GM23248 (cell line): ENCODE results near the gene COL11A2. TPM values are rescaled to one million over a fixed set of nuclear protein-coding genes. Genes with fewer than 3 reads are reported as not detected.

ENCODE experiments used
- DNase-seq: peaks from one replicate; pipeline ENCODE4 v3.0.0-alpha.2; 2015
- H2AFZ ChIP-seq: fragments of 200-600 bp; sonication (generic); 2 replicates; pipeline ENCODE4 v1.6.1; 2016; ENCODE audit warnings: antibody characterized with exemption
- H3F3A ChIP-seq: fragments of 200-600 bp; sonication (generic); 2 replicates; pipeline ENCODE4 v1.6.1; 2016; ENCODE audit warnings: mild to moderate bottlenecking, antibody characterized with exemption, mixed run types; ENCODE audit not compliant: insufficient read depth
- H3K27ac ChIP-seq: fragments of 200-600 bp; sonication (generic); 2 replicates; pipeline ENCODE4 v1.5.1; 2016; ENCODE audit warnings: mild to moderate bottlenecking
- H3K27me3 ChIP-seq: fragments of 200-600 bp; sonication (generic); replicated peaks from 2 replicates; pipeline ENCODE4 v1.6.1; 2016; ENCODE audit warnings: mild to moderate bottlenecking; ENCODE audit not compliant: insufficient read depth
- H3K36me3 ChIP-seq: fragments of 200-600 bp; sonication (generic); 2 replicates; pipeline ENCODE4 v1.6.1; 2016; ENCODE audit warnings: low read depth, mild to moderate bottlenecking
- H3K4me1 ChIP-seq: fragments of 200-600 bp; sonication (generic); 2 replicates; pipeline ENCODE4 v1.6.1; 2016; ENCODE audit warnings: mild to moderate bottlenecking; ENCODE audit not compliant: insufficient read depth
- H3K4me2 ChIP-seq: fragments of 200-600 bp; sonication (generic); one replicate; pipeline ENCODE4 v1.6.1; 2016; ENCODE audit warnings: mild to moderate bottlenecking; ENCODE audit not compliant: unreplicated experiment
- H3K4me3 ChIP-seq: fragments of 200-600 bp; sonication (generic); 2 replicates; pipeline ENCODE4 v1.5.1; 2016; ENCODE audit warnings: mild to moderate bottlenecking
- H3K79me2 ChIP-seq: fragments of 200-600 bp; sonication (generic); 2 replicates; pipeline ENCODE4 v1.6.1; 2016; ENCODE audit warnings: mild to moderate bottlenecking; ENCODE audit not compliant: insufficient read depth
- H3K9ac ChIP-seq: fragments of 200-600 bp; sonication (generic); 2 replicates; pipeline ENCODE4 v1.6.1; 2016; ENCODE audit warnings: mild to moderate bottlenecking
- H3K9me2 ChIP-seq: fragments of 200-600 bp; sonication (generic); 2 replicates; pipeline ENCODE4 v1.6.1; 2016; ENCODE audit warnings: mixed run types, mild to moderate bottlenecking, moderate library complexity; ENCODE audit not compliant: insufficient read depth
- H3K9me3 ChIP-seq: fragments of 200-600 bp; sonication (generic); one replicate; pipeline ENCODE4 v1.6.1; 2017; ENCODE audit warnings: low read depth
- H4K20me1 ChIP-seq: fragments of 200-600 bp; sonication (generic); 2 replicates; pipeline ENCODE4 v1.6.0; 2016; ENCODE audit not compliant: insufficient read depth
- EZH2 ChIP-seq: fragments of 200-600 bp; sonication (generic); IDR thresholded peaks from 2 replicates; pipeline ENCODE4 v1.6.1; 2018; ENCODE audit warnings: antibody characterized with exemption, mild to moderate bottlenecking; ENCODE audit not compliant: insufficient read depth, poor library complexity, severe bottlenecking
- EZH2phosphoT487 ChIP-seq: fragments of 200-600 bp; sonication (generic); IDR thresholded peaks from 2 replicates; pipeline ENCODE4 v1.6.1; 2018; ENCODE audit warnings: antibody characterized with exemption, moderate library complexity, mild to moderate bottlenecking, low read depth; ENCODE audit not compliant: insufficient read depth
- WGBS, 2 experiments: methylation state at CpG; one replicate each; pipeline ENCODE4 v1.1.6; 2015 to 2017; ENCODE audit warnings: low lambda C conversion rate in 2 of 2, low coverage in 1 of 2; ENCODE audit errors: missing lambda C conversion rate in 2 of 2; 5-methylcytosine and 5-hydroxymethylcytosine counted together
- in situ Hi-C: fragments of 300-500 bp; cut with MboI; formaldehyde crosslinking; loops from 2 replicates; pipeline ENCODE4 v1.15.0; 2020
- polyA plus RNA-seq: library from polyadenylated mRNA; unstranded; fragments of >200 nt; fragmentation: Nextera tagmentation; extraction: Ambion mirVana; gene quantifications from 2 replicates; pipeline ENCODE4 v1.2.1, GENCODE V29; 2016
- total RNA-seq: library from RNA; depleted of rRNA; stranded (reverse); fragments of >200 nt; shearing (Covaris generic); gene quantifications from 2 replicates; pipeline ENCODE4 v1.2.3, GENCODE V29; 2014

Gene COL11A2
- total and polyA plus RNA-seq, 2 experiments from 2014 or later, result 0.31 to 0.32 TPM

DNA sequence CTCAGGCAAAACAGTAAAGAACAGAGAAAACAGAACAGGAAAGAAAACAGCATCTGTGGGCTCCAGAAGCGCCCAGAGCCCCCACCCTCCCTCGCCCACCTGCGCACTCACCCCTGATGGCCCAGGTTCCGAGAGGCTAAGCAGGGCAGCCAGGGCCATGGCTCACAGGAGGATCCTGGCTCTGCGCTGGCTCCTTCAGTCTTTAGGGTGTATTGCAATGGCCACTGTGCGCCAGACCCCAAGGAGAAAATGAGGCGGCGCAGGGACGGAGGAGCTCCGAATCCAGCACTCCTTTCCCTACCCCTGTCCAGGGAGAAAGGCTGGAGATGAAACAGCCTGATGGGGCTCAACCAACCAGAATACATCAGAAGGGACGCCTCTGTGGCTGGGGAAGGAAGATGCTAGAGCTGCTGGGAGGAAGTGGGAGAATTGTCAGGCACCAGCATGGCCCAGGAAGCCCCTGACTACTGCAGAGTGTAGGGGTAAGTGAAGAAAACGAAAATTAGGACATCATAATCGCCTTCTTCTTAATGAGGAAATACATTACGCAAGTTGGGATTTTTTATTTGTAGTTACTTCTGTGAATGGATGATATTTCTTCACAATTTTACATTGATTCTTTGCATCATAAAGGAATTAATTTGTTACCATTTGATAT lies 49.0 kb downstream of the COL11A2 start:
- H3K27ac ChIP-seq, result no peak overlapping the region
- H3K36me3 ChIP-seq, result no peaks in the 10 kb centered on the region
- DNase-seq, result no peak
- H3K9me2 ChIP-seq, result no peaks in the 10 kb centered on the region
- H2AFZ ChIP-seq, result no peak overlapping the region
- 54 to 57% methylated on average over 13 to 14 of the region's 14 CpGs for WGBS, 2 experiments
- peaks cover 37% of the 10 kb centered on the region for H3K27me3 ChIP-seq
- no peak for TF ChIP-seq EZH2phosphoT487
- TF ChIP-seq EZH2, result no peak
- in situ Hi-C loops, result loop anchor here (10.0 kb wide), 1 partner anchor 128 kb away; no protein-coding TSS in a partner anchor
- no peaks in the 10 kb centered on the region for H3K9me3 ChIP-seq
- no peak overlapping the region for H3K4me3 ChIP-seq
- H4K20me1 ChIP-seq, result no peaks in the 10 kb centered on the region
- peaks cover 4% of the 10 kb centered on the region; the same call in 1 of the 2 replicates for H3F3A ChIP-seq
- no peak overlapping the region for H3K9ac ChIP-seq
- H3K79me2 ChIP-seq, result no peaks in the 10 kb centered on the region
- no peaks in the 10 kb centered on the region for H3K4me1 ChIP-seq
- H3K4me2 ChIP-seq, result no peak overlapping the region

DNA sequence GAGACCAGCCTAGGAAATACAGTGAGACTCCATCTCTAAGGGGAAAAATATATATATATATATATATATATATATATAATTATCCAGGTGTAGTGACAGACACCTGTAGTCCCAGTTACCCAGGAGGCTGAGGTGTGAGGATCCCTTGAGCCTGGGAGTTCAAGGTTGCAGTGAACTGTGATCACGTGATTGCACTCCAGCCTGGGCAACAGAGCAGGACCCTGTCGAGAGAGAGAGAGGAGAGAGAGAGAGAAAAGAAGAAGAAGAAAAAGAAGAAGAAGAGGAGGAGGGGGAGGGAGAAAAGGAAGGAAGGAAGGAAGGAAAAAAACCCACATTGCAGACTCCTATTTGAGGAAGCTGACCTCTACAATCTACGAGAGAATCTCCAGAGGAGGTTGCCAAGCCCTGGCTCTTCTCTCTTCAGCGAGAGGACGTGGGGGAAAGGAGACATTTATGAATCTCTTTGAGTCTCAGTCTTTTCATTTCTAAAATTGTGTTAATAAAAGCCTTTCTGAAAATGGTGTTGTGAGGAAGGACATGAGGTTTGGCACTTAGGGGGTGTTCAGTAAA lies 49.7 kb downstream of the COL11A2 start:
- Histone ChIP-seq H3K27me3 (peaks cover 37% of the 10 kb centered on the region), H3K9me2 (no peaks in the 10 kb centered on the region), H3K9me3 (no peaks in the 10 kb centered on the region), H3F3A (peaks cover under 1% of the 10 kb centered on the region; the same call in 1 of the 2 replicates), H3K4me2 (no peak overlapping the region), H3K36me3 (no peaks in the 10 kb centered on the region), H3K27ac (no peak overlapping the region), H3K4me3 (no peak overlapping the region), H3K79me2 (no peaks in the 10 kb centered on the region), H3K4me1 (no peaks in the 10 kb centered on the region), H3K9ac (no peak overlapping the region), H4K20me1 (no peaks in the 10 kb centered on the region), H2AFZ (no peak overlapping the region)
- in situ Hi-C loops, result loop anchor here (10.0 kb wide), 1 partner anchor 128 kb away; no protein-coding TSS in a partner anchor
- no peak for DNase-seq
- TF ChIP-seq EZH2phosphoT487 (no peak), EZH2 (no peak)
- 33 to 37% methylated on average over 5 of the region's 5 CpGs for WGBS, 2 experiments

DNA sequence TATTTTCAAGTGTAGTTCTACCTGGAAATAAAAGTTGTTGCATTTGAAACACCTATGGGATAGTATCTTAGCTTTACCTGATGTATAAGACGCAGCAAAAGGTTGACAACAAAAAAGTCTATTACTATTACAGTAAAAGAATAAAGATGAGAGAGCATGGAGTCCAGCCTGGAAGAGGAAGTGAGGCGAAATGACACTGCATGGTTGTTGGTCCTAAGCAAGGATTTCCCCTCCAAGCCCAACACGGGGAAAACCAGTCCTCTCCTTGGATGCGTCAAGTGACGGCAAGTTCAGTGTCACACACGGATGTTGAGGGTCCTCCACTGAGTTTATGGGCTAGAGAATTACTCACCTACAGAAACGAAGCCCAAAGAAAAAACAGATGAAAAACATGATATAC lies 51.7 kb downstream of the COL11A2 start:
- Histone ChIP-seq H3K9me3 (no peaks in the 10 kb centered on the region), H3K9ac (no peak overlapping the region), H4K20me1 (no peaks in the 10 kb centered on the region), H3K27me3 (peaks cover 48% of the 10 kb centered on the region), H3K4me2 (no peak overlapping the region), H3K36me3 (no peaks in the 10 kb centered on the region), H2AFZ (no peak overlapping the region), H3K79me2 (no peaks in the 10 kb centered on the region), H3K9me2 (no peaks in the 10 kb centered on the region), H3K4me1 (no peaks in the 10 kb centered on the region), H3K4me3 (no peak overlapping the region), H3K27ac (no peak overlapping the region), H3F3A (no peaks in the 10 kb centered on the region)
- WGBS, 2 experiments, result 51 to 58% methylated on average over 7 of the region's 7 CpGs
- in situ Hi-C loops, result loop anchor here (10.0 kb wide), 1 partner anchor 126 kb away; no protein-coding TSS in a partner anchor
- TF ChIP-seq EZH2phosphoT487 (no peak), EZH2 (no peak)
- no peak for DNase-seq

DNA sequence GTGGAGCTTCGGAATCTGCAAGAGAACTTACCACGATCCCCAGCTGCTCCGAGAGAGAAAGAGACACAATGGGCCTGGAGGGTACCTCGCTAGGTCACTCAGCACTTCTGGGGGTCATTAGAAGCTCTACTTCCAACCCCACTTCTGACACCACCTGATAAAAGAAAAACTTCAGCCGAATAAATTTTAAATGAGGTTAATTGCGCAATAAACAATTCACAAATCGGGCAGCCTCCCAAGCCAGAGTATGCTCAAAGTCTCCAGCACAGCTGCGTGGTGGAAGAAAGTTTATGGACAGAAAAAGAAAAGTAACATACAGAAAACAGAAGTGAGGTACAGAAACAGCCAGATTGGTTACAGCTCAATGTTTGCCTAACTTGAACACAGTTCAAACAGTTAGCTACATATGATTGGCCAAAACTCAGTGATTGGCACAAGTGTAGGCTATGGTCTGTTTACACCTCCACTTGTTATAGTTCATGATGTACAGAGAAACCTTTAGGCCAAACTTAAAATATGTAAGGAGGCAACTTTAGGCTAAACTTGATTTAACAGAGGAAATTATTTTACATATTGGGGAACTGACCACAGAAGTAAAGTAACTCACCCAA lies 52.6 kb downstream of the COL11A2 start:
- H3K9me2 ChIP-seq, result no peaks in the 10 kb centered on the region
- no peak overlapping the region for H3K9ac ChIP-seq
- no peak overlapping the region for H3K4me2 ChIP-seq
- H3K27ac ChIP-seq, result no peak overlapping the region
- no peaks in the 10 kb centered on the region for H3K4me1 ChIP-seq
- H3K9me3 ChIP-seq, result no peaks in the 10 kb centered on the region
- no peaks in the 10 kb centered on the region for H4K20me1 ChIP-seq
- TF ChIP-seq EZH2phosphoT487 (no peak), EZH2 (no peak)
- no peaks in the 10 kb centered on the region for H3K79me2 ChIP-seq
- WGBS, 2 experiments, result 59 to 62% methylated on average over 8 of the region's 8 CpGs
- no peaks in the 10 kb centered on the region for H3K36me3 ChIP-seq
- H3F3A ChIP-seq, result no peaks in the 10 kb centered on the region
- in situ Hi-C loops, result loop anchor here (10.0 kb wide), 1 partner anchor 125 kb away; no protein-coding TSS in a partner anchor
- peaks cover 48% of the 10 kb centered on the region for H3K27me3 ChIP-seq
- DNase-seq, result no peak
- no peak overlapping the region for H2AFZ ChIP-seq
- H3K4me3 ChIP-seq, result no peak overlapping the region
